HG03175 (cell line): ENCODE results near the gene YTHDC2.

Source experiments
- ATAC-seq: cut with Tn5 transposase; IDR thresholded peaks from one replicate; pipeline ENCODE4 v1.9.1; 2021; ENCODE audit warnings: mild to moderate bottlenecking, moderate library complexity; ENCODE audit not compliant: unreplicated experiment

Gene YTHDC2

GRCh38 chr5:113513384-113514288 is at the start of gene YTHDC2:
Gene YTHDC2 (plus strand): TSS chr5:113513694. CDS start chr5:113513896, 202 bp downstream.
- ATAC-seq = peak; percentile 98

GRCh38 chr5:113474100-113474728 is 39.3 kb upstream of the YTHDC2 start:
- ATAC-seq = no peak

DNA sequence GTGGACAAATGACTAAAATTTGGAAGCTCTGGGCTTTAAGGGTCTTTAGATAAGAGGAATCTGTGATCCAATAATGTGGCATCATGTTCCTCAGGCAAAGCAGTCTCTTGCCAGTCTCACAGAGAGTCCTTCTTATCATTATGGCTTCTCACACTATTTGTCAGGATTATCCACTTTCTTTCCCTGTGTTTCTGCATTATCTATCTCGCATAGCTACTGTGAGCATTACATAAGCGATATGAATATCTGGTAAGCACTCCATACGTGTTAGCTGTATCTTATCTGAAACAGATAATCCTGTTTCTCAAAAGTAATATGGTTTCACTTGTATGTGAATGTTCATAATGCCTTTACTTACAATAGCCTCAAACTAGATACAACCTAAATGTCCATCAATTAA is 34.8 kb upstream of the YTHDC2 start:
- ATAC-seq = no peak

DNA sequence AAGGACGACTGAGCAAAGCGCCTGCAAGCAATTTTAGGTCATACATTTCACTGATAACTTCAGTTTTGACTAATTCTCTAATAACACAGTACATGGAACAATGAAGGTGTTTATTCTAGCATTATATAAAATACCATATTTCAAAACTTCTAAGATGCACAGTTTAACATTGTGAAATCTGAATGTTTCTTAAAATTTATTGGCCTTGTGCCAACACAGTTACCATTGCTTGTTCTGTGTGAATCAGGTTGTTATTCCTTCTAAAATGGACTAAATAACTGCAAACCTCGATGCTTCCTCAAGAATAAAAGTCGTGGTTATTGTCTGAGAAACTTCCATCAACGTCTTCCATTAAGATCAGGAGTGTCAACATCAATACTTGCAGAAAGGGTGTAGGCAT is 33.3 kb upstream of the YTHDC2 start:
- ATAC-seq = no peak

DNA sequence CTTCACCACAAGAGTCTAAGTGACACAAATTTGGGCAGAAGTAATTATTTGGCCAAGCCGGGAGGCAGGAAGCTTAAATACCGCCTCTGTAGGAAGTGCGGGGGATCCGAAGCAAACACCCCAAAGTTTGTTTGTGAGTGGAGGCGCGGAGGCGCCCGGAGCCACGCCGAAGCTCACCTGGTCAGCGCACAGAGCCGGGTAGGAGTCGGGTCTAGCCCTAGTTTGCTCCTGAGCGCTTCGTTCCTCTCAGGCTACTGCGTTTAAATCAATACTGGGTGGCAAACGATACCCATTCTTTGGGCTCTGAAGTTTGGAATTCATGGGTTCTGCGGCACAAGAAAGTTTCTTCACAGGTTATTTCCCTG is 26.1 kb upstream of the YTHDC2 start:
- no peak for ATAC-seq

DNA sequence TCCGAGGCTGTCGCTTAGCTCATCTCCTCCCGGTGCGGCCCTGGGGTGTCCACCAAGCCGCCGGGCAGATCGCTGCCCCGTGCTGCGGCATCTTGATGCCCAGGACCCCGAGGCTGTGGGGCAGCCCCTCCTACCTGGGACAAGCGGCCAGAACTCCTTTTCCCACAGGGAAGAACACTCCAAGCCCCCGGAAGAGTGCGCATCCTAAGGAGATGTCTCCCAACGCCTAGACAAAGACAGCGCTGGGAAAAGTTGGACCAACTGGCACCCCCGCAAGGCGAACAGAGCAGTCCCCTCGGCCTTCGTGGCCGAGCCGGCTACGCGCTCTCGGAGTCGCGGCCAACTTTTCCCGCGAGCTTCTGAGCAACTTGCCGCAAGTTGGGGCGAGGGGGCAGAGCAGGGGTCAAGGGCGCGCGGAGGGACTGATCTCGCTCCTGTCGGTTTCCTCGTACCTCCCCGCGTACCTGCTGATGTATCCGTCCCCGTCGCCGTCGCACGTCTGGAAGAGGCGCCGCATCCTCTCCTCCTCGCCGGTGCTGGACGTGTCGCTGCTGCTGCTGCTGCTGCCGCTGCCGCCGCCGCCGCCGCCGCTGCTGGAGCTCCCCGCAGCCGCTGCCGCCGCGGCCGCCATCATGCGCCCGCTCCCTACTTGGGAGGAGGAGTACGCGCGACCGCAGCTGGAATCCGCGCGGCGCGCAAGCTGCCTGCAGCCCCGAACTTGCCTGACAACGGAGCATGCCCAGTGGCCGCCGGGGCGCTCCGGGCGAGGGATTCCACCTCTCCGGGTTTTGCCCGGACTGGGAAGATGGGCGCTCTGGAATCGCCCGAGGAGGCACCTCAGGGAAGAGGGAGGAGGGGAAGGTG is 25.5 kb upstream of the YTHDC2 start, which contains the start of gene MCC:
Gene MCC, minus strand, starts transcription at position 673 of the 864 bp plus-strand sequence.
- no peak for ATAC-seq

DNA sequence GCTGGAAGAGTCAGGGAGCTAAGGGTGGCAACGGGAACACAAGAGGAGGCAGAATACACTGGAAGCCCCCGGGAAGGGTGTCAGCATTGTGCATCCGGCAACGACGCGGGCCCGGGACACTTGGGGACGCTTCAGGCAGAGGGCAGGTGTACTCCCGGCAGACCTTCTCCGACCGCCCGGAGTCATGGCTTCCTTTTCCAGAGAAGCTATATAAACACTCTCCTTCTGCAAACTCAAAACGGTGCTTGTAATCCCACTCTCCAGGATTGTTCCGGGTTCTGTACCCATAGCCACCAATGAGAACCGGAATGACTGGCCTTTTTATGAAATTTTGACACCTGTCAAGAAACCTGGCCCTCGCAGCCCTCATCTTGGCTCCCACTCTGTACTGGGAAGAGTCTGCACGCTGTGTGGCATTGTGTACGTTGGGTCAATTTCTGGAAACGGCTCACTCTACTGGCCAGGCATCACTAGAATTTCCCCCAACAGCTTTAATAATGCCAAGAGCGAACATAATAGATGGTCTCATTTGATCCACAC is 24.8 kb upstream of the YTHDC2 start:
- no peak for ATAC-seq

- ATAC-seq = peak; percentile 53
Measured at GRCh38 chr5:113489299-113489698, 24.2 kb upstream of the YTHDC2 start.

DNA sequence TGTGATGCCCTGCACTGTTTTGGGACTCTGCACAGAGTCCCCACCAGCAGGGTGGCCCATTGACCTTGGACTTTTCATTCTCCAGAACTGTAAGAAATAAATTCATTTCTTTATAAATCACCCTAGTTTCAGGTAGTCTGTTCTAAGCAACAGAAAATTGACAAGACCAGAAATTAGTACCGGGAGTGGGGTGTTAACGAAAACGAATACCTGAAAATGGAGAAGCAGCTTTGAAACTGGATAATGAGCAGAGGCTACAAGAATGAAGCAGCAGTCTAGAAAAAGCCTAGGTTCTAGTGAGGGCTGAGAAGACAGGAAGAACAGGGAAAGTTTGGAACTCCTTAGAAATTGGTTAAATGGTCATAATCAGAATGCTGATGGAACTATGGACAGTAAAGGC is 23.2 kb upstream of the YTHDC2 start:
- no peak for ATAC-seq

DNA sequence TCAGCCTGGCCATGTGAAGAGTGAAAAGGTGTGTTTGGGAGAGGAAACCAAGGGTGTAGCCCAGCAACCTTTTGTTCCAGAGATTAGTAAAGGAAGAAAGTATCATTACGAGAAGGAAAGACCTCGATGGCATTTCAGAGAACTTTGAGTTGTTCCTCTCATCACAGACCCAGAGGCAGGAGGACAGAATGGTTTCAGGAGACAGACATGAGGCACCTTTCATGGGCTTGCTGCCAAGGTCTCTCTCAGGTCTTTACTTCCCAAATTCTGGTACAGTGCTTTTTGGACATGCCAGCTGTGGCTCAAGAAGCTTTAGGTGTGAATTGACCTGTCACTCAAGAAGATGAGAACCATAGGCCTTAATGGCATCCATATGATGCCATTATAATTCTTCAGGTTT is 22.5 kb upstream of the YTHDC2 start:
- no peak for ATAC-seq

GRCh38 chr5:113493446-113493845 is 20.0 kb upstream of the YTHDC2 start:
- no peak for ATAC-seq

GRCh38 chr5:113495422-113495841 is 18.1 kb upstream of the YTHDC2 start:
- no peak for ATAC-seq

DNA sequence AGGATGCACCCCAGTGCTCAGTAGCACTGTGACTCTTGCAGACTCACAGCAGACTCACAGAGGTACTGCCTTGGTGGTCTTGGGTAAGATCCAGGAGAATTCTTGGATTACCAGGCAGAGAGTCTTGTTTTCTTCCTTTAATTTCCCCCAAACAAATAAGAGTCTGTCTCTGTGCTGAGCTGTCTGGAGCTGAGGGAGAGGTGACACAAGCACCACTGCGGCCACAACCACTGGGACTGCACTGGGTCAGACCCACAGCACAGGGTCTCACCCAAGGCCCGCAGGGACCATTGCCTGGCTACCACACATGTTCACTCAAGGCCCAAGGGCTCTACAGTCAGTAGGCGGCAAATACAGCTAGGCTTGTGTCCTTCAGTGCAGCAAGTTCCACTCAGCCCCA is 11.4 kb upstream of the YTHDC2 start:
- ATAC-seq = no peak

- no peak for ATAC-seq
Measured at GRCh38 chr5:113503146-113503545, 10.3 kb upstream of the YTHDC2 start.

- no peak for ATAC-seq
Measured at GRCh38 chr5:113505181-113505580, 8.3 kb upstream of the YTHDC2 start.

GRCh38 chr5:113507601-113508000 is 5.9 kb upstream of the YTHDC2 start:
- ATAC-seq = no peak

DNA sequence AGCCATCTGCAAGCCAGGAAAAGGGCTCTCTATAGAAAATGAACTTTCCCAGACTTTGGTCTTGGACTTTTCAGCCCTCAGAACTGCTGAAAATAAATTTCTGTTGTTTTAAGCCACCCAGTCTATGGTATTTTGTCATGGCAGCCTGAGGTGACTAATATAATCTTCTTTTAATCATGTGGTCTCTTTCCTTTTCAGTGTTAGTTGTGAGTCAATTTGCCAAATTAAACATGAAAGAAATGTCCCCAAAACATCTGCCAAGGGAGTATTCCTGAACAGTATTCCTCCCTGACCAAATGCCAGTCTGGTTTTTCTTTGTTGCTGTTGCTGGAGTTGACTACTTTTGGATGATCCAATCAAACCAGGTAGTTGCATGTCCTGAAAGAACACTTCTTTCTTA is 4.7 kb upstream of the YTHDC2 start:
- no peak for ATAC-seq

GRCh38 chr5:113510836-113511451 is 2.5 kb upstream of the YTHDC2 start:
- no peak for ATAC-seq

GRCh38 chr5:113512341-113512740 is 1.2 kb upstream of the YTHDC2 start:
- ATAC-seq = no peak

DNA sequence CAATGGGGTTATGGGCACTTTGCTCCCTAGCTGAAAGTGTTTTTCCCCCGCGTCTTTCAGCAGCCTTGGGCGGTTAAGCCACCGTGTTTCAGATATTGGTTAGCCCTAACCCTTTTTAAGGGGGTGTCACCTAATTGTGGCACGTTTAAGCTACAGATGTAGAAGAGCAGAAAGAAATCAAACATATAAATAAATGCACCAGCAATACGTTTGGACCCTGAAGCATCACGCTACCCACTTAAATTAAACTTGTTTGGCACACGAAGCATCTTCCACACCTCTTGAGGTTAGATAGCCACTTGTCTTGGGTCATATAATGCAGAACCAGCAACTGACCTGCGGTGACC is 768 bp downstream of the YTHDC2 start:
- no peak for ATAC-seq

GRCh38 chr5:113518884-113519283 is 5.4 kb downstream of the YTHDC2 start:
- no peak for ATAC-seq
